OCI-LY1 (cell line): ENCODE results near the gene TMEM53.

Experiments used
- H2AFZ ChIP-seq: fragments of 200-600 bp; sonication (generic), shearing (Covaris generic); 2 replicates; pipeline ENCODE4 v1.6.0; 2014; ENCODE audit warnings: antibody characterized with exemption, mild to moderate bottlenecking, low read length
- H3F3A ChIP-seq: fragments of 200-600 bp; sonication (generic), shearing (Covaris generic); 2 replicates; pipeline ENCODE4 v1.6.0; 2014; ENCODE audit warnings: mild to moderate bottlenecking, antibody characterized with exemption, low read length, moderate library complexity; ENCODE audit not compliant: insufficient read depth
- H3K27ac ChIP-seq: fragments of 200-600 bp; sonication (generic); 2 replicates; pipeline ENCODE4 v1.5.1; 2014; ENCODE audit warnings: low read length, mixed run types, mild to moderate bottlenecking, low read depth; ENCODE audit not compliant: poor library complexity, severe bottlenecking
- H3K27me3 ChIP-seq: fragments of 200-600 bp; sonication (generic); 2 replicates; pipeline ENCODE4 v1.6.0; 2014; ENCODE audit warnings: antibody characterized with exemption, mild to moderate bottlenecking, low read length, moderate library complexity; ENCODE audit not compliant: insufficient read depth
- H3K36me3 ChIP-seq: fragments of 200-600 bp; sonication (generic); 2 replicates; pipeline ENCODE4 v1.6.1; 2014; ENCODE audit warnings: mild to moderate bottlenecking, antibody characterized with exemption, low read length, moderate library complexity, mixed read lengths; ENCODE audit not compliant: insufficient read depth
- H3K4me1 ChIP-seq: fragments of 200-600 bp; sonication (generic); 2 replicates; pipeline ENCODE4 v1.5.1; 2014; ENCODE audit warnings: mild to moderate bottlenecking, low read length, moderate library complexity; ENCODE audit not compliant: insufficient read depth, severe bottlenecking
- H3K4me2 ChIP-seq: fragments of 200-600 bp; sonication (generic), shearing (Covaris generic); 2 replicates; pipeline ENCODE4 v1.6.1; 2014; ENCODE audit warnings: low read length
- H3K4me3 ChIP-seq: fragments of 200-600 bp; sonication (generic); 2 replicates; pipeline ENCODE4 v1.5.1; 2014; ENCODE audit warnings: low read length, low read depth, mild to moderate bottlenecking, mixed read lengths; ENCODE audit not compliant: poor library complexity, severe bottlenecking
- H3K79me2 ChIP-seq: fragments of 200-600 bp; shearing (Covaris generic); 2 replicates; pipeline ENCODE4 v1.6.1; 2016; ENCODE audit warnings: mixed run types, low read length, mixed read lengths; ENCODE audit not compliant: insufficient read depth
- H3K9ac ChIP-seq: fragments of 200-600 bp; sonication (generic), shearing (Covaris generic); 2 replicates; pipeline ENCODE4 v1.6.1; 2014; ENCODE audit warnings: mild to moderate bottlenecking, low read length, mixed read lengths
- H3K9me2 ChIP-seq: fragments of 200-600 bp; sonication (generic), shearing (Covaris generic); 2 replicates; pipeline ENCODE4 v1.6.1; 2014; ENCODE audit warnings: low read depth, mild to moderate bottlenecking, low read length, mixed read lengths
- H3K9me3 ChIP-seq: fragments of 200-600 bp; shearing (Covaris generic); 2 replicates; pipeline ENCODE4 v1.6.1; 2014; ENCODE audit warnings: low read length, mixed read lengths
- H4K20me1 ChIP-seq: fragments of 200-600 bp; sonication (generic), shearing (Covaris generic); 2 replicates; pipeline ENCODE4 v1.6.0; 2016; ENCODE audit warnings: mild to moderate bottlenecking, low read length; ENCODE audit not compliant: insufficient read depth
- EZH2 ChIP-seq: fragments of 200-600 bp; sonication (generic), shearing (Covaris generic); IDR thresholded peaks from 2 replicates; pipeline ENCODE4 v1.8.0; 2017; ENCODE audit warnings: borderline replicate concordance, mixed run types, mild to moderate bottlenecking, antibody characterized with exemption, low read length, moderate library complexity, mixed read lengths
- TF ChIP-seq, protein P1 (sequence below): fragments of 200-600 bp; sonication (generic), shearing (Covaris generic); IDR thresholded peaks from 2 replicates; pipeline ENCODE4 v1.5.1; 2017; ENCODE audit warnings: mild to moderate bottlenecking, antibody characterized with exemption, low read length, moderate library complexity, mixed read lengths

Gene TMEM53

DNA sequence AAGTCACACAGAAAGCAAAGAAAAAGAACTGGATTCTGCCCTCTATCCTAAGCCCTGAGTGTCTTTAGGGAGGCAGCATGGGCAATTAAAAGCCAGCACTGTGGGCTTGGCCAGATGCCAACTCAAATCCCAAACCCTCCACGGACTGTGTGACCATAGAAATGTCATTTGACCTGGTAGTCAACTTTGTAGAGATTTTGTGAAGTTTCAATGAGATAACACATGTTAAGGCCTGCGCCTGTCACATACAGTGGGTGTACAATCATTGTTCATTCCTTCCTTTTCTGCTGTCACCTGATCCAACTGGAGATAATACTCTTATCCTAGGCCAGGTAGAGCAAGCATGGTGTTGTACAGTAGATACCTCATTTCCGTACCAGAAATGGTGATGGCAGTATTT is 54.2 kb downstream of the TMEM53 start:
- H3K9me3 ChIP-seq = no peaks in the 10 kb centered on the region
- no peak overlapping the region for H3K4me3 ChIP-seq
- H3K79me2 ChIP-seq = no peaks in the 10 kb centered on the region
- H3F3A ChIP-seq = no peaks in the 10 kb centered on the region
- no peak overlapping the region for H3K27ac ChIP-seq
- H3K4me2 ChIP-seq = no peak overlapping the region
- no peaks in the 10 kb centered on the region for H4K20me1 ChIP-seq
- no peak overlapping the region for H3K9ac ChIP-seq
- H2AFZ ChIP-seq = no peak overlapping the region
- TF ChIP-seq EZH2 = no peak
- TF ChIP-seq, protein P1, sequence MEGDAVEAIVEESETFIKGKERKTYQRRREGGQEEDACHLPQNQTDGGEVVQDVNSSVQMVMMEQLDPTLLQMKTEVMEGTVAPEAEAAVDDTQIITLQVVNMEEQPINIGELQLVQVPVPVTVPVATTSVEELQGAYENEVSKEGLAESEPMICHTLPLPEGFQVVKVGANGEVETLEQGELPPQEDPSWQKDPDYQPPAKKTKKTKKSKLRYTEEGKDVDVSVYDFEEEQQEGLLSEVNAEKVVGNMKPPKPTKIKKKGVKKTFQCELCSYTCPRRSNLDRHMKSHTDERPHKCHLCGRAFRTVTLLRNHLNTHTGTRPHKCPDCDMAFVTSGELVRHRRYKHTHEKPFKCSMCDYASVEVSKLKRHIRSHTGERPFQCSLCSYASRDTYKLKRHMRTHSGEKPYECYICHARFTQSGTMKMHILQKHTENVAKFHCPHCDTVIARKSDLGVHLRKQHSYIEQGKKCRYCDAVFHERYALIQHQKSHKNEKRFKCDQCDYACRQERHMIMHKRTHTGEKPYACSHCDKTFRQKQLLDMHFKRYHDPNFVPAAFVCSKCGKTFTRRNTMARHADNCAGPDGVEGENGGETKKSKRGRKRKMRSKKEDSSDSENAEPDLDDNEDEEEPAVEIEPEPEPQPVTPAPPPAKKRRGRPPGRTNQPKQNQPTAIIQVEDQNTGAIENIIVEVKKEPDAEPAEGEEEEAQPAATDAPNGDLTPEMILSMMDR = no peak
- no peaks in the 10 kb centered on the region for H3K4me1 ChIP-seq
- H3K36me3 ChIP-seq = no peaks in the 10 kb centered on the region
- no peaks in the 10 kb centered on the region for H3K9me2 ChIP-seq
- H3K27me3 ChIP-seq = no peaks in the 10 kb centered on the region

- no peaks in the 10 kb centered on the region for H3K4me1 ChIP-seq
- H3K79me2 ChIP-seq = no peaks in the 10 kb centered on the region
- H3K27ac ChIP-seq = no peak overlapping the region
- H3K9me3 ChIP-seq = no peaks in the 10 kb centered on the region
- H3K4me3 ChIP-seq = no peak overlapping the region
- TF ChIP-seq, protein P1 = no peak
- no peak for TF ChIP-seq EZH2
- no peak overlapping the region for H2AFZ ChIP-seq
- H4K20me1 ChIP-seq = no peaks in the 10 kb centered on the region
- no peaks in the 10 kb centered on the region for H3K36me3 ChIP-seq
- no peak overlapping the region for H3K9ac ChIP-seq
- no peaks in the 10 kb centered on the region for H3F3A ChIP-seq
- no peaks in the 10 kb centered on the region for H3K9me2 ChIP-seq
- no peaks in the 10 kb centered on the region for H3K27me3 ChIP-seq
- no peak overlapping the region for H3K4me2 ChIP-seq
Measured at GRCh38 chr1:44619261-44619900, 54.9 kb downstream of the TMEM53 start.

DNA sequence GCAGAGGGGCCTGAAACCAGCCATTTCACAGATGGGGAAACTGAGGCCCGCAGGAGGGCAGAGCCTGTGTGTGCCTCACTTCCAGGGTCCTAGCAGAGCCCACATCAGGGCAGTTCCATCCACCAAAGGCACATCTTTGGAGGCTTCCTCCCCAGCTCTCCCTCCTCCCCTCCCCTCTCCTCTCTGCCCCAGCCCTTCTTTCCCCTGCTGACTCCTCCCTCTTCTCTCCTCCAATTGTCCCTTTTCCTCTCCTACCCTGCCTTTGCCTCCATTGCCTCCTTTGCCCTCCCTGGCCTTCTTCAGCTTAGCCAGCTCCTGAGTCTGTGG is 56.6 kb downstream of the TMEM53 start:
- Histone ChIP-seq H3F3A (no peaks in the 10 kb centered on the region), H4K20me1 (no peaks in the 10 kb centered on the region), H3K9me3 (no peaks in the 10 kb centered on the region), H3K4me3 (no peak overlapping the region), H3K9ac (no peak overlapping the region), H3K4me2 (no peak overlapping the region), H3K27me3 (no peaks in the 10 kb centered on the region), H3K4me1 (no peaks in the 10 kb centered on the region), H3K36me3 (no peaks in the 10 kb centered on the region), H2AFZ (no peak overlapping the region), H3K79me2 (no peaks in the 10 kb centered on the region), H3K9me2 (no peaks in the 10 kb centered on the region), H3K27ac (no peak overlapping the region)
- TF ChIP-seq, protein P1 = no peak
- no peak for TF ChIP-seq EZH2
